Astrocyte (in vitro differentiated cells and primary cell): ENCODE results near the gene ADCY5. TPM values are rescaled to one million over a fixed set of nuclear protein-coding genes. Genes with fewer than 3 reads are reported as not detected.

Experiments used
- DNase-seq: peaks from one replicate; pipeline ENCODE4 v3.0.0-alpha.2; 2010; ENCODE audit warnings: low read depth
- FAIRE-seq: peaks from 2 replicates; lab custom pipeline; 2011; peaks lifted over from hg19 to GRCh38; lab: Jason Lieb, UNC
- H2AFZ ChIP-seq: 2 replicates; pipeline ENCODE4 v1.6.0; 2012; ENCODE audit warnings: low read depth, low read length, inconsistent platforms
- H3K27ac ChIP-seq: 2 replicates; pipeline ENCODE4 v1.5.1; 2011; ENCODE audit warnings: low read depth, low read length, inconsistent platforms
- H3K27me3 ChIP-seq: 2 replicates; pipeline ENCODE4 v1.6.0; 2011; ENCODE audit warnings: low read length, inconsistent platforms; ENCODE audit not compliant: insufficient read depth
- H3K36me3 ChIP-seq: 2 replicates; pipeline ENCODE4 v1.5.1; 2011; ENCODE audit warnings: low read length, inconsistent platforms; ENCODE audit not compliant: insufficient read depth
- H3K4me1 ChIP-seq: 2 replicates; pipeline ENCODE4 v1.5.1; 2011; ENCODE audit warnings: low read length, inconsistent platforms; ENCODE audit not compliant: insufficient read depth
- H3K4me2 ChIP-seq: 2 replicates; pipeline ENCODE4 v1.6.0; 2012; ENCODE audit warnings: low read length, inconsistent platforms
- H3K4me3 ChIP-seq: 2 replicates; pipeline ENCODE4 v1.5.1; 2011; ENCODE audit warnings: low read depth, mild to moderate bottlenecking, low read length, inconsistent platforms; ENCODE audit not compliant: insufficient read depth
- H3K79me2 ChIP-seq: 2 replicates; pipeline ENCODE4 v1.6.0; 2012; ENCODE audit warnings: mild to moderate bottlenecking, low read length, inconsistent platforms; ENCODE audit not compliant: insufficient read depth
- H3K9ac ChIP-seq: 2 replicates; pipeline ENCODE4 v1.6.0; 2012; ENCODE audit warnings: mild to moderate bottlenecking, low read length, inconsistent platforms
- H3K9me3 ChIP-seq: 2 replicates; pipeline ENCODE4 v1.5.1; 2012; ENCODE audit warnings: low read depth, mild to moderate bottlenecking, low read length, inconsistent platforms; ENCODE audit not compliant: insufficient read depth
- H4K20me1 ChIP-seq: 2 replicates; pipeline ENCODE4 v1.6.0; 2012; ENCODE audit warnings: low read length, inconsistent platforms; ENCODE audit not compliant: insufficient read depth
- H3K27ac Mint-ChIP-seq: one replicate; pipeline ENCODE4 v1.8.0; 2021; ENCODE audit warnings: mild to moderate bottlenecking, mixed read lengths; ENCODE audit not compliant: unreplicated experiment
- H3K27me3 Mint-ChIP-seq: one replicate; pipeline ENCODE4 v1.8.0; 2021; ENCODE audit warnings: low read depth, mixed read lengths; ENCODE audit not compliant: unreplicated experiment
- H3K36me3 Mint-ChIP-seq: one replicate; pipeline ENCODE4 v1.8.0; 2021; ENCODE audit warnings: low read depth, mixed read lengths; ENCODE audit not compliant: unreplicated experiment
- H3K4me1 Mint-ChIP-seq: one replicate; pipeline ENCODE4 v1.8.0; 2021; ENCODE audit warnings: low read depth, mixed read lengths; ENCODE audit not compliant: unreplicated experiment
- H3K4me3 Mint-ChIP-seq: one replicate; pipeline ENCODE4 v1.8.0; 2021; ENCODE audit warnings: mild to moderate bottlenecking, moderate library complexity, mixed read lengths; ENCODE audit not compliant: unreplicated experiment
- H3K9me3 Mint-ChIP-seq: one replicate; pipeline ENCODE4 v1.8.0; 2021; ENCODE audit warnings: mild to moderate bottlenecking, mixed read lengths; ENCODE audit not compliant: unreplicated experiment
- EZH2 ChIP-seq: IDR thresholded peaks from 2 replicates; pipeline ENCODE4 v1.6.1; 2012; ENCODE audit warnings: mild to moderate bottlenecking, low read length, inconsistent platforms; ENCODE audit not compliant: insufficient read depth
- total RNA-seq: library from RNA; stranded (reverse); gene quantifications from 2 replicates; pipeline ENCODE4 v1.2.1, GENCODE V29; 2021
- TF ChIP-seq, protein P1 (sequence below): IDR thresholded peaks from 2 replicates; pipeline ENCODE4 v1.5.1; 2011; ENCODE audit warnings: low read depth, mild to moderate bottlenecking, inconsistent platforms, low read length, moderate library complexity; ENCODE audit not compliant: insufficient read depth

ADCY5 gene
- total RNA-seq, 1 donor from 2014 or later: 1.2 TPM

DNA sequence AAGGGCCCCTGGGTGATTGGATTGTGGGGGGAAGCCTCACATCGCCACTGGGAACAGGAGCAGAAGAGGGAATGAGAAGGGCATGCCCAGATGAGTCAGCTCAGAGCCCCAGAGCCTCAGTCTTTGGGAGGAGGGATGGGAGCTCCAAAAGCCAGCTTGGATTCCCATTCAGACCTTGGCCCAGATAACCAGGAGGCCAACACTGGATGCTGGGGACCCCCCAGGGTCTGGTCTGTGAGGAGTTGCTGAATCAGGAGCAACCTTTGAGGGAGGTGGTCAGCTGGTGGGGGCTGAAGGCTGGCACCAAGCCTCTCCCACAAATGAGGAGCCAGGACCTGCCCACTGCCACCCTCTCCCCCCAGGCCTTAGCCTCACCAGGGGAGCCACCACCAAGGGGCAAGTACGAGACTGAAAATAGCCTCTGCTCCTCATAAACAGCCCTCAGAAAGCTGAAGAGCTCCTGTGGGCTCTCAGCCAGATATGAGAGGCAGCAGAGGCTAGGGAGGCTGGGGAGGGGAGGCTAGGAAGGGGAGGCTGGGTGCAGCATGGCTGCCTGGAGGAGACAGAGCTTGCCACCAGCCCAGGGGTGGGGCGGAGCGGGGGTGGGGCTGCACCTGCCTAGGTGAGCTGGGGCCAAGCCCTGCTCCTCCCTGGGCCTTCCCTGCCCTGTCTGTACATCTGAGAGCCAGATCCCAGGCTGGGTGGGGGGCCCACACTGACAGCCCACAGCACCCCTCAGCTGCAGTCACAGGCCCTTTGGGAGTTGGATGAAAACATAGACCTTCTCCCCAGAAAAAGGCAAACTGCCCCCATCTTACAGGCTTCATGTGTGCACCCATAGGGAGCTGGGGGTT lies 147.3 kb downstream of the ADCY5 start:
- no peak overlapping the region for H3K4me3 ChIP-seq
- no peaks in the 10 kb centered on the region for H3K9me3 ChIP-seq
- no peak overlapping the region for H2AFZ ChIP-seq
- DNase-seq (no peak), FAIRE-seq (no peak)
- peaks cover 6% of the 10 kb centered on the region for H3K9me3 Mint-ChIP-seq
- no peak overlapping the region for H3K4me3 Mint-ChIP-seq
- H3K27me3 ChIP-seq: no peaks in the 10 kb centered on the region
- H3K27ac ChIP-seq: no peak overlapping the region
- H3K79me2 ChIP-seq: no peaks in the 10 kb centered on the region
- no peak overlapping the region for H3K4me2 ChIP-seq
- no peaks in the 10 kb centered on the region for H3K4me1 ChIP-seq
- H3K27ac Mint-ChIP-seq: no peak overlapping the region
- H3K36me3 ChIP-seq: no peaks in the 10 kb centered on the region
- no peak for TF ChIP-seq EZH2
- TF ChIP-seq, protein P1, sequence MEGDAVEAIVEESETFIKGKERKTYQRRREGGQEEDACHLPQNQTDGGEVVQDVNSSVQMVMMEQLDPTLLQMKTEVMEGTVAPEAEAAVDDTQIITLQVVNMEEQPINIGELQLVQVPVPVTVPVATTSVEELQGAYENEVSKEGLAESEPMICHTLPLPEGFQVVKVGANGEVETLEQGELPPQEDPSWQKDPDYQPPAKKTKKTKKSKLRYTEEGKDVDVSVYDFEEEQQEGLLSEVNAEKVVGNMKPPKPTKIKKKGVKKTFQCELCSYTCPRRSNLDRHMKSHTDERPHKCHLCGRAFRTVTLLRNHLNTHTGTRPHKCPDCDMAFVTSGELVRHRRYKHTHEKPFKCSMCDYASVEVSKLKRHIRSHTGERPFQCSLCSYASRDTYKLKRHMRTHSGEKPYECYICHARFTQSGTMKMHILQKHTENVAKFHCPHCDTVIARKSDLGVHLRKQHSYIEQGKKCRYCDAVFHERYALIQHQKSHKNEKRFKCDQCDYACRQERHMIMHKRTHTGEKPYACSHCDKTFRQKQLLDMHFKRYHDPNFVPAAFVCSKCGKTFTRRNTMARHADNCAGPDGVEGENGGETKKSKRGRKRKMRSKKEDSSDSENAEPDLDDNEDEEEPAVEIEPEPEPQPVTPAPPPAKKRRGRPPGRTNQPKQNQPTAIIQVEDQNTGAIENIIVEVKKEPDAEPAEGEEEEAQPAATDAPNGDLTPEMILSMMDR: no peak
- no peak overlapping the region for H3K9ac ChIP-seq
- no peaks in the 10 kb centered on the region for H4K20me1 ChIP-seq
- H3K4me1 Mint-ChIP-seq: peaks cover 2% of the 10 kb centered on the region
- H3K36me3 Mint-ChIP-seq: peaks cover 3% of the 10 kb centered on the region
- H3K27me3 Mint-ChIP-seq: peaks cover 21% of the 10 kb centered on the region

DNA sequence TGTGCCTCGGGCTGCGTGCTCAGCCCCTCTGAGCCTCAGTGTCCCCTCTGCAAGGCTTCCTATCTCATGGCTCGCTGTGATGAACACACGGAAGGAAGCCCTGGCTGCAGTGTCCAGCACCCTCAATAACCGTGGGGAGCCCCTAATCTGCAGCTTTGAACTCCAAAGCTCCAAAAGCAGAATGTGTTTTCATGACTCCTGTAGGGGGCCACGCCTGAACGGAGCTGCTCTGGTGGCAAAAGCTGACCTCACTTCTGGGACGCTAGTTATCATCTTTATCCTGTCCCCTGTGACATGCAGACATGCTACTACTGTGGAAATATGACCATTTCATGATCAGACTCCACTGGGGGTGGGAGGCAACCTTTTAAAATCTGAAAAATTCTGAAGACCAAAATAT lies 148.3 kb downstream of the ADCY5 start:
- no peak overlapping the region for H3K4me3 ChIP-seq
- H3K9me3 ChIP-seq: no peaks in the 10 kb centered on the region
- H4K20me1 ChIP-seq: no peaks in the 10 kb centered on the region
- H3K4me1 ChIP-seq: no peaks in the 10 kb centered on the region
- Mint-ChIP-seq H3K27ac (no peak overlapping the region), H3K27me3 (peaks cover 27% of the 10 kb centered on the region), H3K4me1 (peaks cover 2% of the 10 kb centered on the region), H3K36me3 (peaks cover 3% of the 10 kb centered on the region), H3K4me3 (no peak overlapping the region), H3K9me3 (peaks cover 5% of the 10 kb centered on the region)
- no peaks in the 10 kb centered on the region for H3K27me3 ChIP-seq
- DNase-seq (no peak), FAIRE-seq (no peak)
- no peak overlapping the region for H2AFZ ChIP-seq
- H3K4me2 ChIP-seq: no peak overlapping the region
- no peak overlapping the region for H3K27ac ChIP-seq
- TF ChIP-seq, protein P1: no peak
- no peak for TF ChIP-seq EZH2
- no peaks in the 10 kb centered on the region for H3K36me3 ChIP-seq
- no peak overlapping the region for H3K9ac ChIP-seq
- H3K79me2 ChIP-seq: no peaks in the 10 kb centered on the region

DNA sequence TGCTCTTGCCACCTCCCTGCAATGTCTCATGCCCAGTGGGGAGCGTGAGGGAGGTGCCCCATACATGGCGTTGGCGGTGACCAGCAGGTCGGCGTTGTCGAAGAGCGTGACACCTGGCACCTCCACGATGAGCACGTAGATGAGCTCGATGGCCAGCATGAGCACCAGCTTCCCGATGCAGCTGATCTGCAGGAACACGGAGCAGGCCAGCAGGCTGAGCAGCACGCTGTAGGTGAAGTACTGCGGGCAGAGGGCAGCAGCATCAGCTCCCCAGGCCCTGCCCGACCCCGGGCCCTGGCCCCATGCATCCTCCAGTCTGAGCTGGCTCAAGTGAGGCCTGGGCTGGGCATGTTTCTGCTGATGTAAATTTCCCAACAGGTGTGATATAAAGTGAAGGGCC lies 148.8 kb downstream of the ADCY5 start:
- H3K27me3 Mint-ChIP-seq: peaks cover 31% of the 10 kb centered on the region
- Histone ChIP-seq H3K9me3 (no peaks in the 10 kb centered on the region), H3K27me3 (no peaks in the 10 kb centered on the region), H3K9ac (no peak overlapping the region), H3K4me3 (no peak overlapping the region), H3K4me2 (no peak overlapping the region), H2AFZ (no peak overlapping the region), H3K4me1 (no peaks in the 10 kb centered on the region), H3K27ac (no peak overlapping the region), H3K79me2 (no peaks in the 10 kb centered on the region), H4K20me1 (no peaks in the 10 kb centered on the region), H3K36me3 (no peaks in the 10 kb centered on the region)
- TF ChIP-seq EZH2: no peak
- TF ChIP-seq, protein P1: no peak
- H3K4me3 Mint-ChIP-seq: no peak overlapping the region
- DNase-seq (no peak), FAIRE-seq (no peak)
- peaks cover 3% of the 10 kb centered on the region for H3K36me3 Mint-ChIP-seq
- peaks cover 2% of the 10 kb centered on the region for H3K4me1 Mint-ChIP-seq
- no peak overlapping the region for H3K27ac Mint-ChIP-seq
- H3K9me3 Mint-ChIP-seq: peaks cover 2% of the 10 kb centered on the region
